ENCODE data around the gene RPL3. TPM values are rescaled to one million over a fixed set of nuclear protein-coding genes. Genes with fewer than 3 reads are reported as not detected.

Gene RPL3
- total and polyA plus RNA-seq, 4 donors: 1,521 to 2,749 (median 1,961) TPM

DNA sequence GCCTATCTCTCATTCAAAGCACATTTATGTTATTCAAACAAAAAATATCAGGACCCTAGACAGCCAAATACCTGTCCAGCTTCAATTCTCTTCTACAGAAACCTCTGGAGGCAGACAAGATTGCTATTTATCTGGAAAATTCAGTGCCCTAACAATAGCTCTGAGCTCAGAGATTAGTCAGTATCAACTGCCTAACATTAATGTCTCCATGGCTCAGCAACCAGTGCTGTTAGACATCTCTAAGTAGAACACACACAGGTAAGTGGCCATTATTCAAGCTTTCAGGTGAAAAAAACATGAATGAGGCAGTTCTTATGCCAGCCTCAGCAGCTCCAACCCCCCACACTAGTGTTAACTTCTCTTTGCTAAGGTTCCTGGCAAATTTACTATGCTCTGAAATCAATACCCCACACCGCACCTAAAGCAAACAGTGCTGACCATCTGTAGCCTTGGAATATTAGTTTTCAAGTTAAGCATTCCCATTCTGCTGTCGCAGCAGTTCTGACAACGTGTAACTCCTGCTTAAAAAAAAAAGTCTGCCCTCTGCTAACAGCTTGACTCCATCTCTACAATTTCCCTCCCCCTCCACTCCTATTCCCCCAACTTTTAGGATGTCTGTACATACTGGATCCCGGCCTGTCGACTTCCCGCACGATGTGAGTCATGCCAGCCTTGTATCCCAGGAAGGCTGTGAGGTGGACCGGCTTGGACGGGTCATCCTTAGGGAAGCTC lies 1.5 kb downstream of the RPL3 start:
- Histone ChIP-seq H3K36me3 (ENCODE audit: control insufficient read depth in 4 of 4, insufficient read depth in 4 of 4, low read length in 4 of 4) (peaks cover 21 to 58% (median 48%) of the 10 kb centered on the region in 4 donors), H3K4me3 (peak overlapping the region; percentile 95), H3K9me3 (ENCODE audit: control insufficient read depth in 4 of 4, insufficient read depth in 3 of 4, low read length in 3 of 4) (no peaks in the 10 kb centered on the region), H3K9ac (ENCODE audit: insufficient read depth in 1 of 2, low read length in 2 of 2) (peak overlapping the region; percentile 99 to 100), H3K4me1 (ENCODE audit: control insufficient read depth in 5 of 5, insufficient read depth in 5 of 5, low read length in 5 of 5) (peaks cover 12 to 20% (median 15%) of the 10 kb centered on the region in 5 donors), H3K27ac (ENCODE audit: low read depth in 1 of 2, low read length in 1 of 2) (peak overlapping the region; percentile 67 to 92), H3K27me3 (ENCODE audit: control insufficient read depth in 3 of 3, insufficient read depth in 3 of 3, low read length in 2 of 3) (no peaks in the 10 kb centered on the region)
- WGBS, 2 donors: 20 to 47% methylated on average over 9 of the region's 9 CpGs
- DNase-seq: no peak
- no peak for ATAC-seq (ENCODE audit: insufficient read depth, low FRiP score)
- TF ChIP-seq, protein P1, sequence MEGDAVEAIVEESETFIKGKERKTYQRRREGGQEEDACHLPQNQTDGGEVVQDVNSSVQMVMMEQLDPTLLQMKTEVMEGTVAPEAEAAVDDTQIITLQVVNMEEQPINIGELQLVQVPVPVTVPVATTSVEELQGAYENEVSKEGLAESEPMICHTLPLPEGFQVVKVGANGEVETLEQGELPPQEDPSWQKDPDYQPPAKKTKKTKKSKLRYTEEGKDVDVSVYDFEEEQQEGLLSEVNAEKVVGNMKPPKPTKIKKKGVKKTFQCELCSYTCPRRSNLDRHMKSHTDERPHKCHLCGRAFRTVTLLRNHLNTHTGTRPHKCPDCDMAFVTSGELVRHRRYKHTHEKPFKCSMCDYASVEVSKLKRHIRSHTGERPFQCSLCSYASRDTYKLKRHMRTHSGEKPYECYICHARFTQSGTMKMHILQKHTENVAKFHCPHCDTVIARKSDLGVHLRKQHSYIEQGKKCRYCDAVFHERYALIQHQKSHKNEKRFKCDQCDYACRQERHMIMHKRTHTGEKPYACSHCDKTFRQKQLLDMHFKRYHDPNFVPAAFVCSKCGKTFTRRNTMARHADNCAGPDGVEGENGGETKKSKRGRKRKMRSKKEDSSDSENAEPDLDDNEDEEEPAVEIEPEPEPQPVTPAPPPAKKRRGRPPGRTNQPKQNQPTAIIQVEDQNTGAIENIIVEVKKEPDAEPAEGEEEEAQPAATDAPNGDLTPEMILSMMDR (IDR thresholded peaks at IDR 0.05; ENCODE audit: control extremely low read depth, extremely low read depth): no peak

DNA sequence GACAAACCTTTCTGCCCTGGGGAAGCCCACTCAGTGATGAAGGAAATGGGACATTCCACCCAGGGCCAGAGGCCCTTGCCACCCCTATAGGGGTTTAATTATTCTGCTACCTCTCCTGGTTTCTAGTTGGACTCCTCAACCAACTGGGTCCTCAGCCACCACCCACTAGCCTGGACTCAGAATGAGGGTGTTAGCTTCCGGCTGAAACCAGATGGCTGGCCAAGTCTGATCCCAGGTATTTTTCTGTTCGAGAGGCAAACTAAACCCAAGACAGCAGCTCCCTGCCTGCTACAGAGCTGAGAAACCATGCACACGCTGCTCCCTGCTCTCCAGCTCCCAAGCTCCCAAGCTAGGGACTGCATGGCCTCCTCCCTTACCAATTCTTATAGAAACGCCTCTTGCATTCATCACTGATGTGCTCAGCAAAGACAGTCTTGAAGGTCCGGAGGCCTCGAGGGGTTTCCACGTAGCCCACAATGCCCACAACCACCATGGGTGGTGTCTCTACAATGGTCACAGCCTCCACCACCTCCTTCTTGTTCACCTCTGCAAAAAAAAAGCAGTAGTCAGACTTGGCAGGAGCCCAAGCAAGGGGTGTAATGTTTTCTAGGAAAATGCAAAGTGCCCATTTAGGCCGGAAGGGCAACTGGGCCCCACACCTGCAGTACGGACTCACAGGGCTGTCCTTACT lies 2.2 kb downstream of the RPL3 start:
- 48 to 54% methylated on average over 9 of the region's 9 CpGs for WGBS, 2 donors
- Histone ChIP-seq H3K4me3 (no peak overlapping the region), H3K36me3 (ENCODE audit: control insufficient read depth in 4 of 4, insufficient read depth in 4 of 4, low read length in 4 of 4) (peaks cover 26 to 66% (median 53%) of the 10 kb centered on the region in 4 donors), H3K4me1 (ENCODE audit: control insufficient read depth in 5 of 5, insufficient read depth in 5 of 5, low read length in 5 of 5) (peaks cover 12 to 20% (median 15%) of the 10 kb centered on the region in 5 donors), H3K27ac (ENCODE audit: low read depth in 1 of 2, low read length in 1 of 2) (peak overlapping the region in 1 of 2 donors; percentile 44), H3K9ac (ENCODE audit: insufficient read depth in 1 of 2, low read length in 2 of 2) (peak overlapping the region in 1 of 2 donors; percentile 100), H3K27me3 (ENCODE audit: control insufficient read depth in 3 of 3, insufficient read depth in 3 of 3, low read length in 2 of 3) (no peaks in the 10 kb centered on the region), H3K9me3 (ENCODE audit: control insufficient read depth in 4 of 4, insufficient read depth in 3 of 4, low read length in 3 of 4) (no peaks in the 10 kb centered on the region)
- TF ChIP-seq, protein P1 (IDR thresholded peaks at IDR 0.05; ENCODE audit: control extremely low read depth, extremely low read depth): no peak
- ATAC-seq (ENCODE audit: insufficient read depth, low FRiP score): no peak
- DNase-seq: no peak

DNA sequence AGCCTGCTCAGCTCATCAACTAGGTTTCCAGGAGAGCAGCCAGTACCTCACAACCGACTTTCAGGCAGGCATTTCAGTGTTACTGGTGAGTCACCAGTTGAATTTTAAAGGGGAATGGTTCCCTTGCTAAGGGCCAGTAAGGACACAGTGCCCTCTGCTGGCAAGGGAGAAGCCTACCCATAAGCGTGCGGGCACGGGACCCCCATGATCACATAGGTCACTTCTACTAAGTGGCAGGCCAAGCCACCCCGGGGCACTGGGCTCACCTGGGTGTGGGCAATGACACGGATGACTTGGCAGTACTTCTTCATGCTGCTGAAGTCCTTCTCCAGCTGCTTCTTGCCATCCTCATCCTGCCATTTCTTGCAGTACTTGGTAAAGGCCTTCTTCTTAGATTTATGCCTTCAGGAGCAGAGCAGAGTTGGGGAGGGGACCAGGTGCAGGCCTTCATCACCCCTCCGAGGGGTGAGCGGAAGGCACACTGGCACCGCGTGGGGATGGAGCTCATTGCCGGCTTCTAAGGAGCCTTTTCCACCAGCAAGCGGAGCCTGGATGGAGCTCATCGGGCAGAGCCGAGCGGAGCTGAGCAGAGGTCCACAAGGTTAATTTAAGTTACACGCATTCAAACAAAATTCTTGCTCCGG lies 2.9 kb downstream of the RPL3 start:
- Histone ChIP-seq H3K9ac (ENCODE audit: insufficient read depth in 1 of 2, low read length in 2 of 2) (peak overlapping the region in 1 of 2 donors; percentile 34), H3K27me3 (ENCODE audit: control insufficient read depth in 3 of 3, insufficient read depth in 3 of 3, low read length in 2 of 3) (no peaks in the 10 kb centered on the region), H3K9me3 (ENCODE audit: control insufficient read depth in 4 of 4, insufficient read depth in 3 of 4, low read length in 3 of 4) (no peaks in the 10 kb centered on the region), H3K36me3 (ENCODE audit: control insufficient read depth in 4 of 4, insufficient read depth in 4 of 4, low read length in 4 of 4) (peaks cover 29 to 72% (median 58%) of the 10 kb centered on the region in 4 donors), H3K4me3 (no peak overlapping the region), H3K27ac (ENCODE audit: low read depth in 1 of 2, low read length in 1 of 2) (peak overlapping the region; percentile 21 to 48), H3K4me1 (ENCODE audit: control insufficient read depth in 5 of 5, insufficient read depth in 5 of 5, low read length in 5 of 5) (peaks cover 12 to 20% (median 15%) of the 10 kb centered on the region in 5 donors)
- TF ChIP-seq, protein P1 (IDR thresholded peaks at IDR 0.05; ENCODE audit: control extremely low read depth, extremely low read depth): peak; percentile 59
- ATAC-seq (ENCODE audit: insufficient read depth, low FRiP score) (peak; percentile 21), DNase-seq (peak; percentile 71 to 78 (median 74))
- 50 to 57% methylated on average over 17 of the region's 17 CpGs for WGBS, 2 donors

All from lung (tissue), 12 donors.